ENCODE data around the gene VPS11.

The VPS11 gene

GRCh38 chr11:119106564-119107537 is 39.2 kb downstream of the VPS11 start, which contains the start of gene C2CD2L:
Gene C2CD2L (plus strand): TSS chr11:119107344. CDS start chr11:119107742, 398 bp downstream.
- peak; percentile 90 for DNase-seq

- no peak for DNase-seq
These were observed 40.0 kb downstream of the VPS11 start for GRCh38 chr11:119107538-119108145.

- DNase-seq, result peak; percentile 49
These were observed 40.7 kb downstream of the VPS11 start for GRCh38 chr11:119108146-119108856.

DNA sequence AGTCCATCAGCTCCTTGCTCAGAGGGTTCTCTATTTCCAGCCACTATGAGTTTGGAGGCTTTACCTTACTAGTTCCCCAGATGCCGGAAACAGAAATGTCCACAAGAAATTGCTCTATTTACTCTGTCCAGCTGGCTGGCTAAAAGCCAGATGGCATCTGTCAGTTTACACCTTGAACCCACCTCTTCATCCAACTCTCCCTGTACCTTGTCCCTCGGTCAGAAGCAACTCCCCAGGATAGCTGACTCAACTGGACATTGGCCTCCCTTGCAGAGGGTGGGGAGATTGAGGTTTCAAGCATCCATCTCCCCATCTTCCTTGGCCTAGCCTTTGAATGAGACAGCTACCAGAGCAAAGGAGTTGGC is 41.2 kb downstream of the VPS11 start:
- no peak for DNase-seq

GRCh38 chr11:119109843-119110242 is 42.2 kb downstream of the VPS11 start:
- no peak for DNase-seq

- DNase-seq, result no peak
These were observed 42.8 kb downstream of the VPS11 start for GRCh38 chr11:119110439-119110838.

GRCh38 chr11:119111361-119111925 is 43.8 kb downstream of the VPS11 start:
- no peak for DNase-seq

GRCh38 chr11:119112314-119113020 is 44.8 kb downstream of the VPS11 start:
- no peak for DNase-seq

- no peak for DNase-seq
These were observed 46.1 kb downstream of the VPS11 start for GRCh38 chr11:119113716-119114115.

GRCh38 chr11:119114351-119114750 is 46.7 kb downstream of the VPS11 start:
- DNase-seq, result no peak

- peak; percentile 40 for DNase-seq
These were observed 48.0 kb downstream of the VPS11 start for GRCh38 chr11:119115484-119116234.

DNA sequence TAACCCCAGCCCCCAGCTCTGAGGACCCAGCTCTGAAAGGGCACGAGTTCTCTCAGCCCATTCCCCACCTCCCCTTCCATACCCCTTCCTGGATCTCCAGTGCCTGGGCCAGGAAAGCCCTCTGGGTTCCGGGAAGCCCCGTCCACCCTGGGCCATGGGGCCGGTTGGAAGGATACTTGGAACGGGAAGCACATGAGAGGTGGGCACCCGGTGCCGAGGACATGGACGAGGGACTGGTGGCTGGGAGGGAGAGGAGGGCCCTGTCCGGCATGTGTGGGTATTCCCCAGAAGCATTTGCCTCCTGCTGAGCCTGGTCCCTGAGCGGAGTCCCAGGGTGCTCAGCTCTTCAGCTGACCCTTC is 48.6 kb downstream of the VPS11 start:
- DNase-seq, result no peak

DNA sequence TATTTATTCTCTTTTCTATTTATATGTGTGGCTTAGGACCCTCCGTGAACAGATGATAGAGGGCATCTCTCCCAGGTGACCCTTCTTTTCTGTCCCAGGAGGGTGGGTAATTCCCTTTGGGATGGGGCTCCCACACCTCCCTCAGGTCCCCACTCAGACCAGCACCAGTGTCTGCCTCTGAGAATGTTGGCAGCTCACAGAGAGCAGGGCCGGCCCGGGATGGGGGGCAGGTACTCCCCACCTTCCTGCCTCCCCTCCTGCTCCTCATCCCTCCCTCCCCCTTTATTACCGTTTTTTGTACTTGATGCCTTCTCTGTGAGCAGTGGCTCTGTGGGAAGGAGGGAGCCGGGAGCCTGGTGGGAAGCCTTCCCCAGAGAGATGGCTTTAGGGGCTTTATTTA is 49.0 kb downstream of the VPS11 start:
- no peak for DNase-seq

DNA sequence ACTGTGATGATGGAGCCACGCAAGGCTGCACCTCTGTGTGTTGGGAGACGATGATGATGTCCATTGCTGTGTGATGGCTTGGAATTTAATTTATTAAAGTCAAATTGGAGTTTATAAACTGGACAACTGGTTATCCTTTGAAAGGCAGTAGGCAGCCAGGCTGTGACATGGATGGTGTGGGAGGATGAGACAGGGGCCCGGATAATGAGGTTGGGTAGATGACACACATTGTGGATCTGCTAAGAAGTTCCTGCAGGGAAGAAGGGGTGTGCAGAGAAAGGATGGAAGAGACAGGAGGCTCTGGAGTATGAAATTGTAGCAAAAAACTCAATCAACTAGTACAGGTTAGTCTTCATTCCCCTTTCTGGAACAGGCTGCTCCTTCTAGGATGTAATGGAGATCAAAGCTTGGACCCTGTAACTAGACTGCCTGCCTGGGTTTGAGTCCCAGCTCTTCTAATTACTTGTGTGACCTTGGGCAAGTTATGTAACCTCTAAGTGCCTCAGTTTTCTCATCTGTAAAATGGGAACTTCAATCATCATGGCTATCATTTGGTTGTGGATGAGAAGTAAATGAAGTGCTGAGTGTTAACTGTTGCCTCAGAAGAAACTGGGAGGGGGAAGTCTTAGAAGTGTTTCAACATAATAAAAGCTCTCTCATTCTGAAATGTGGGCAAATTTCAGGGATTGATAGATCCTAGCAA is 49.5 kb downstream of the VPS11 start:
- no peak for DNase-seq

- DNase-seq, result no peak
These were observed 50.6 kb downstream of the VPS11 start for GRCh38 chr11:119118227-119118626.

DNA sequence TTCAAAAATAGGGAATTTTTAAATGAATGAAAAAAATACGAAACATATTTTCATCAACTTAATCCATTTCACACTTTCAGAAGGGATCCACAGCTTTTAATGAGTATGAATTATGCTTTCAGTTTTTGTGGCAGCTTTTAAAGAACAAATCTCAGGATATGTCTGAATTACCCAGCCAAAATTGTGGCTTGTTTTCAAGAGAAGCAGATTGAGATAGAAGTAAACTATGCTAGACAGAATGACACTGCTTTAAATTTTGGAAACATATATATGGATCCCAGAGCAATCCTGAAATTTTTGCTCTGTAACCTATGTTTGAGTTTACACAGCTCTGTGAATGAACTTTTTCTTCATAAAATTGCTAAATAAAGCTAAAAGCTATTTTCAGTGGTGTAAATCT is 51.3 kb downstream of the VPS11 start:
- DNase-seq, result no peak

GRCh38 chr11:119120639-119121007 is 53.0 kb downstream of the VPS11 start:
- no peak for DNase-seq

- DNase-seq, result peak; percentile 100
These were observed 53.6 kb downstream of the VPS11 start, which contains the start of gene HINFP for GRCh38 chr11:119121008-119121810. Gene HINFP (plus strand): TSS chr11:119121580. CDS start chr11:119126945, 5,365 bp downstream.

DNA sequence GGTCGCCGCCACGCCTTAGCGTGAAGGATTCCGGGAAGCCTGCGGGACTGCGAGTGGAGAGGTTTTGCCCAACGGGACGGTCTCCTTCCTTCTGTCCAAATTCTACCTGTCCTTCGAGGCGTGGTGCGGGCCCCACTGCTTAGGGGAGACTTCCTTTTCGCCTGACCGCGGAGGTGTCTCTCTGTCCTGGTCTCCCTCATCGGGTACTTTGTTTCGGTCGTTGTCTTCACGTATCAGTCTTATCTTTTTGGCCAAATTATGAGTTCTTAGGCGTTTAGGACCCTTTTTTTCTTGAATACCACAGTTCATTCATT is 54.1 kb downstream of the VPS11 start:
- DNase-seq, result no peak

- no peak for DNase-seq
These were observed 58.2 kb downstream of the VPS11 start for GRCh38 chr11:119125821-119126220.

All from stimulated activated CD8-positive, alpha-beta memory T cell treated with anti-CD3 and anti-CD28 coated beads, Interleukin-4, amount 100 ng/mL, for 48 hours (primary cell).